ENCODE data around the gene GRK4.

GRCh38 chr4:3029464-3029863 lies 66.1 kb downstream of the GRK4 start:
- TF ChIP-seq CTCF (tag by site-specific recombination; IDR thresholded peaks at IDR 0.05): no peak
- no peak for TF ChIP-seq ZNF830 (tag by site-specific recombination; IDR thresholded peaks at IDR 0.05; ENCODE audit: low read depth)
- no peak for TF ChIP-seq ZNF529 (tag by site-specific recombination; IDR thresholded peaks at IDR 0.05; ENCODE audit: insufficient replicate concordance)
- TF ChIP-seq REST (tag by site-specific recombination; IDR thresholded peaks at IDR 0.05): no peak
- no peak for TF ChIP-seq ZNF404 (tag by site-specific recombination; IDR thresholded peaks at IDR 0.05)
- TF ChIP-seq BCL11A (tag by site-specific recombination; IDR thresholded peaks at IDR 0.05; ENCODE audit: low read depth): no peak
- TF ChIP-seq ZSCAN4 (tag by site-specific recombination; IDR thresholded peaks at IDR 0.05): no peak
- no peak for TF ChIP-seq ZBTB1 (tag by site-specific recombination; IDR thresholded peaks at IDR 0.05)
- no peak for TF ChIP-seq ZNF155 (tag by site-specific recombination; IDR thresholded peaks at IDR 0.05)
- TF ChIP-seq PBX3 (CRISPR knock-in tag; IDR thresholded peaks at IDR 0.05): no peak

Measured in HEK293 (cell line).